Lung (tissue), 12 donors: ENCODE data around the gene HTR3A. TPM values are rescaled to one million over a fixed set of nuclear protein-coding genes. Genes with fewer than 3 reads are reported as not detected.

Experiments
- ATAC-seq: fragments of 200-7000 bp; cut with Tn5 transposase; one replicate; pipeline ENCODE4 v1.9.1; 2020; ENCODE audit warnings: moderate number of reproducible peaks; ENCODE audit not compliant: insufficient read depth, low FRiP score
- DNase-seq, 3 donors: peaks; one replicate each; pipeline ENCODE4 v3.0.0-alpha.2; 2013 to 2017
- H3K27ac ChIP-seq, 2 donors: one replicate each; pipeline ENCODE4 v1.5.1; 2013; ENCODE audit warnings: mild to moderate bottlenecking in 2 of 2, moderate library complexity in 2 of 2, control low read depth in 1 of 2, inconsistent platforms in 1 of 2, low read depth in 1 of 2, low read length in 1 of 2
- H3K27me3 ChIP-seq, 3 donors: one replicate each; pipeline ENCODE4 v1.5.1; 2013; ENCODE audit warnings: low read length in 2 of 3; ENCODE audit not compliant: control insufficient read depth in 3 of 3, insufficient read depth in 3 of 3
- H3K36me3 ChIP-seq, 4 donors: one replicate each; pipeline ENCODE4 v1.5.1; 2013; ENCODE audit warnings: low read length in 4 of 4, mild to moderate bottlenecking in 1 of 4, moderate library complexity in 1 of 4; ENCODE audit not compliant: control insufficient read depth in 4 of 4, insufficient read depth in 4 of 4
- H3K4me1 ChIP-seq, 5 donors: one replicate each; pipeline ENCODE4 v1.5.1; 2013; ENCODE audit warnings: low read length in 5 of 5, mild to moderate bottlenecking in 2 of 5, moderate library complexity in 1 of 5; ENCODE audit not compliant: control insufficient read depth in 5 of 5, insufficient read depth in 5 of 5
- H3K4me3 ChIP-seq: one replicate; pipeline ENCODE4 v1.5.1; 2013; ENCODE audit warnings: mild to moderate bottlenecking, control low read depth, moderate library complexity
- H3K9ac ChIP-seq, 2 donors: one replicate each; pipeline ENCODE4 v1.5.1; 2013; ENCODE audit warnings: low read length in 2 of 2, control low read depth in 1 of 2; ENCODE audit not compliant: insufficient read depth in 1 of 2
- H3K9me3 ChIP-seq, 4 donors: one replicate each; pipeline ENCODE4 v1.5.1; 2013; ENCODE audit warnings: low read length in 3 of 4, mild to moderate bottlenecking in 1 of 4, moderate library complexity in 1 of 4; ENCODE audit not compliant: control insufficient read depth in 4 of 4, insufficient read depth in 3 of 4
- WGBS, 2 donors: extraction: QIAGEN DNeasy Blood & Tissue Kit; methylation state at CpG; one replicate each; pipeline ENCODE4 v1.1.7; 2013; 5-methylcytosine and 5-hydroxymethylcytosine counted together
- polyA plus RNA-seq, 2 donors: library from polyadenylated mRNA; stranded (reverse); fragments of 200-250 nt; gene quantifications; one replicate each; pipeline ENCODE4 v1.2.1, GENCODE V29; 2013
- total RNA-seq, 2 donors: library from RNA; depleted of rRNA in 1 of 2; stranded (reverse); fragments of >200 nt in 1 of 2; gene quantifications; one replicate each; pipeline ENCODE4 v1.2.1, GENCODE V29; 2014 to 2021
- TF ChIP-seq, protein P1 (sequence below): IDR thresholded peaks from 2 replicates; pipeline ENCODE4 v1.5.1; 2012; ENCODE audit warnings: mild to moderate bottlenecking; ENCODE audit errors: control extremely low read depth, extremely low read depth
- donor health status: control.
- donor health status: control.
- donor health status: Bipolar disorder and iron deficiency.
- donor health status: healthy.
- donor health status: DM: yes; HTN: yes; CAD: no.

Gene HTR3A
- total and polyA plus RNA-seq, 4 donors: 0.16 to 0.78 (median 0.43) TPM; not detected in 1

DNA sequence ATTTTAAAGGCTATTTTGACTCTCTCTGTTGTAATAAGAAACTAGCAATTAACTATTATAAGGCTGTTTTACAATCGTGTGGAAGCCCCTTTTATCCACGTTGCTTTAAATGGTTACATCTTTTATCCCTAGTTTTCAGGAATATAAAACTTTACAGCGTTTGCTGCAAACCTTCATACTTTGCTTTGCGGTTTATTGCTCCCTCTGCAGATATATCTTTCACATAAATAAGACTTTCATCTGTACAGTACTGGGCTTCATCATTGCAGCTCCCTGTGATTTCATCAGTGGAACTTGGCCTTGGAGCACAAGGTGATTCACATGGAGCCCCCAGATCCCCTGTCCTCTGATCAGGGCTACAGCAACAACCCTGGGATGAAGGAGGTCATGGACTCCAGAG lies 25.6 kb downstream of the HTR3A start:
- Histone ChIP-seq H3K4me3 (no peak overlapping the region), H3K27me3 (peaks cover 0 to 11% (median 0%) of the 10 kb centered on the region in 3 donors)
- DNase-seq: no peak

DNA sequence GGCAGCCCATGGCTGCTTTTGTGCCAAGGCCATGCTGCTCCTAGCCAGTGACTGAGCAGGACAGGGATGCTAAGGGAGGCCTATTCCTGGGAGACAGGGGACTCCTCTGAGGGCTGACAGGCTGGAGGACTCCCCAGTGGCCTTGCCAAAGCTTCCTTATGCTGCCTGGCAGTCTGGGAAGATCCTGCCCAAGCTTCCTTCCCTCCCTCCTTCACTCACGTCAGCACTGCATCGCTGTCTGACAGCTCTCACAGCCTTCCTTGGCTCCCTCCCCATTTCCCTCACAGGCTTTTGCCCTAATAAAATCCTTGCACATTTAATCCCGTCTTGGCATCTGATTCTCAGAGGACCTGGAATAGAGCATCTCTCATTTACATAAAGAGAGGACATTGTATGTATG lies 26.5 kb downstream of the HTR3A start:
- Histone ChIP-seq H3K9me3 (no peaks in the 10 kb centered on the region), H3K36me3 (no peaks in the 10 kb centered on the region), H3K27me3 (peaks cover 0 to 11% (median 0%) of the 10 kb centered on the region in 3 donors), H3K4me3 (no peak overlapping the region), H3K27ac (no peak overlapping the region), H3K4me1 (no peaks in the 10 kb centered on the region), H3K9ac (no peak overlapping the region)
- TF ChIP-seq, protein P1, sequence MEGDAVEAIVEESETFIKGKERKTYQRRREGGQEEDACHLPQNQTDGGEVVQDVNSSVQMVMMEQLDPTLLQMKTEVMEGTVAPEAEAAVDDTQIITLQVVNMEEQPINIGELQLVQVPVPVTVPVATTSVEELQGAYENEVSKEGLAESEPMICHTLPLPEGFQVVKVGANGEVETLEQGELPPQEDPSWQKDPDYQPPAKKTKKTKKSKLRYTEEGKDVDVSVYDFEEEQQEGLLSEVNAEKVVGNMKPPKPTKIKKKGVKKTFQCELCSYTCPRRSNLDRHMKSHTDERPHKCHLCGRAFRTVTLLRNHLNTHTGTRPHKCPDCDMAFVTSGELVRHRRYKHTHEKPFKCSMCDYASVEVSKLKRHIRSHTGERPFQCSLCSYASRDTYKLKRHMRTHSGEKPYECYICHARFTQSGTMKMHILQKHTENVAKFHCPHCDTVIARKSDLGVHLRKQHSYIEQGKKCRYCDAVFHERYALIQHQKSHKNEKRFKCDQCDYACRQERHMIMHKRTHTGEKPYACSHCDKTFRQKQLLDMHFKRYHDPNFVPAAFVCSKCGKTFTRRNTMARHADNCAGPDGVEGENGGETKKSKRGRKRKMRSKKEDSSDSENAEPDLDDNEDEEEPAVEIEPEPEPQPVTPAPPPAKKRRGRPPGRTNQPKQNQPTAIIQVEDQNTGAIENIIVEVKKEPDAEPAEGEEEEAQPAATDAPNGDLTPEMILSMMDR: no peak
- 64 to 69% methylated on average over 3 of the region's 3 CpGs for WGBS, 2 donors
- no peak for DNase-seq
- ATAC-seq: no peak

More for the DNA sequence above, 25.6 kb downstream of the HTR3A start:
- no peak overlapping the region for H3K9ac ChIP-seq
- H3K27ac ChIP-seq: no peak overlapping the region
- no peaks in the 10 kb centered on the region for H3K4me1 ChIP-seq
- H3K36me3 ChIP-seq: no peaks in the 10 kb centered on the region
- TF ChIP-seq, protein P1: no peak
- no peaks in the 10 kb centered on the region for H3K9me3 ChIP-seq
- ATAC-seq: no peak
- 84 to 85% methylated on average over 4 of the region's 4 CpGs for WGBS, 2 donors

DNA sequence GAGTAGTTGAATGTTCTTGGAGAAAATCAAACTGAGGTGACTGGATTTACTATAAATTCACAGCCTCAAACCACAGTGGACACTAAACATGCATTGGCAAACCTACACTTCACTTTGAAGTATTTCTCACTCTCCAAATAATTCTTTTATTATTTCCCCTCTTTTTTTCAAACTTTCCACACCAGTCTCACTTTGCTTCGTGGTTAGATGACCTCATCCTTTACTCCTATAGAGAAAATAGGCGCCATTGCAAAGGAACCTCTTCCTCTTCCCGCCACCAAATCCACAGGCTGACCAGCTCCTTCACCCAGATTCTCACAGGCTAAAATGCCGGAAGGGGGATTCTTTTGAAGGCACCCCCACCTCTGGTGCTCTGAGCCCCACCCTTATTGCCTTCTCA lies 33.4 kb downstream of the HTR3A start:
- H3K27me3 ChIP-seq: peaks cover 0 to 7% (median 0%) of the 10 kb centered on the region in 3 donors
- H3K9ac ChIP-seq: no peak overlapping the region
- DNase-seq: no peak
- 47 to 49% methylated on average over 4 of the region's 4 CpGs for WGBS, 2 donors
- ATAC-seq: no peak
- no peak overlapping the region for H3K4me3 ChIP-seq
- H3K4me1 ChIP-seq: no peaks in the 10 kb centered on the region
- TF ChIP-seq, protein P1: no peak
- no peaks in the 10 kb centered on the region for H3K36me3 ChIP-seq
- H3K27ac ChIP-seq: no peak overlapping the region
- H3K9me3 ChIP-seq: no peaks in the 10 kb centered on the region

DNA sequence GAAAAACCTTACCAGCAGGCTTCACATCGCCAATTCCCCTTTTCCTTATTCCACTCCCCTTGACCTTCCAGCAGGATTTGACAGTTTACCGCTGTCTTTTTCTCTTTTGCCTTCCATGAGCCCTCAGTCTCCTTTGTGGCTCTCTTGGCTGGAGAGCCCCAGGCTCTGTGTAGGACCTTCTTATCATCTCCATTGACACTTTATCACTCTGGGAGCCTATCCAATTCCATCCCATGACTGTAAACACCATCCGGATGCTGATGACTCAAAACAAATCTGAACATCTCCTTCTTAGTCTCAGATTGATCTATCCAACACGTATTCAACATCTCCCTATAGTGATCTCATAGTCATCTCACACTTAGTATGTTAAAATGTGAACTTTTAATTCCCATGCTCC lies 36.0 kb downstream of the HTR3A start:
- Histone ChIP-seq H3K9ac (no peak overlapping the region), H3K4me3 (no peak overlapping the region), H3K27me3 (peaks cover 0 to 5% (median 0%) of the 10 kb centered on the region in 3 donors), H3K4me1 (no peaks in the 10 kb centered on the region), H3K27ac (no peak overlapping the region), H3K36me3 (no peaks in the 10 kb centered on the region), H3K9me3 (no peaks in the 10 kb centered on the region)
- no peak for DNase-seq
- ATAC-seq: no peak
- TF ChIP-seq, protein P1: no peak
- 67 to 82% methylated on average over 4 of the region's 4 CpGs for WGBS, 2 donors
